Activated B cell treated with CpG ODN at 0.5 μM for 24 hours (primary cell): ENCODE results near the gene SERPINA1. TPM values are rescaled to one million over a fixed set of nuclear protein-coding genes. Genes with fewer than 3 reads are reported as not detected.

Experiments used
- ATAC-seq: fragments of 200-7000 bp; cut with Tn5 transposase; one replicate; pipeline ENCODE4 v1.10.0; 2021; ENCODE audit warnings: low read depth, mild to moderate bottlenecking, moderate library complexity
- CTCF ChIA-PET: fragments of 350-600 bp; sonication (Branson Sonifier 250); formaldehyde crosslinking; loops from one replicate; lab custom pipeline; 2021; ENCODE audit warnings: antibody characterized with exemption; lab: Charles Lee
- POLR2A ChIA-PET: fragments of 350-600 bp; sonication (Branson Sonifier 250); formaldehyde crosslinking; loops from one replicate; lab custom pipeline; 2021; ENCODE audit warnings: antibody characterized with exemption; lab: Charles Lee
- DNase-seq: peaks from one replicate; pipeline ENCODE4 v3.0.0; 2022
- H3K27ac Mint-ChIP-seq: one replicate; pipeline ENCODE4 v1.8.0; 2020; ENCODE audit warnings: mixed read lengths
- H3K27me3 Mint-ChIP-seq: one replicate; pipeline ENCODE4 v1.8.0; 2021; ENCODE audit warnings: mixed read lengths
- H3K36me3 Mint-ChIP-seq: one replicate; pipeline ENCODE4 v1.8.0; 2021; ENCODE audit warnings: low read depth, mixed read lengths
- H3K4me1 Mint-ChIP-seq: one replicate; pipeline ENCODE4 v1.8.0; 2021; ENCODE audit warnings: mixed read lengths
- H3K4me3 Mint-ChIP-seq: one replicate; pipeline ENCODE4 v1.8.0; 2020; ENCODE audit warnings: mild to moderate bottlenecking, mixed read lengths
- H3K9me3 Mint-ChIP-seq: one replicate; pipeline ENCODE4 v1.8.0; 2020; ENCODE audit warnings: mixed read lengths
- intact Hi-C: fragments of 100-400 bp; cut with micrococcal nuclease; formaldehyde crosslinking; loops from one replicate; pipeline ENCODE4 v1.15.1; 2024
- total RNA-seq: library from RNA; stranded (reverse); gene quantifications from 2 replicates; pipeline ENCODE4 v1.2.3, GENCODE V29; 2022
- TF ChIP-seq, protein P1 (sequence below): fragments of 200-600 bp; IDR thresholded peaks from one replicate; pipeline ENCODE4 v1.8.0; 2022; ENCODE audit warnings: antibody characterized with exemption, mild to moderate bottlenecking

Gene SERPINA1
- total RNA-seq, 1 donor from 2014 or later: 0.31 TPM

DNA sequence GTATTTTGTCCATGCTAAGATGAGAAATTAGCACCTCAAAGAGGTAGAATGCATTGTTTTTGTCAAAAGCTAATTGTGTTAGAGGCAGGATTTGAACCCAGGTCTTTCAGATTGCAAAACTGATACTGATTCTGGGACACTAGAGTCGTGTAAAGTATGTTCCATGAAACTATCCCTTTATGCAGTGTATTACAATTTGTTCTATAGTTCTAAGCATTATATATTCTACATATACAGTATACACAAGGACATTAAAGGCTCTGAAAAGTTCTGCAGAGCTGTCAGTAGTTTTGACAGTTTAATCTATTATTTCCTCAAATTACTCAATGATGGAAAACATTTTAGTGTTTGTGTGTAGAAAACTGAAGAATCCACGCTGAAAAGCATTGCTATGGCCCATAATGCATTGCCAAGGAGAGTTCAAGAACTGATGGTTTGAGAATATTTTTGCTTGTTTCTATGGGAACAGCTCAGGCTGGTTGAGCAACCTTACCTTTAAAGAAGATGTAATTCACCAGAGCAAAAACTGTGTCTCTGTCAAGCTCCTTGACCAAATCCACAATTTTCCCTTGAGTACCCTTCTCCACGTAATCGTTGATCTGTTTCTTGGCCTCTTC is 6.2 kb downstream of the SERPINA1 start:
- H3K9me3 Mint-ChIP-seq: no peaks in the 10 kb centered on the region
- CTCF ChIA-PET: no interaction called here
- H3K27me3 Mint-ChIP-seq: peaks cover 3% of the 10 kb centered on the region
- no peaks in the 10 kb centered on the region for H3K4me1 Mint-ChIP-seq
- H3K4me3 Mint-ChIP-seq: no peak overlapping the region
- ATAC-seq (no peak), DNase-seq (no peak)
- H3K36me3 Mint-ChIP-seq: no peaks in the 10 kb centered on the region
- intact Hi-C loops: no loop called here
- TF ChIP-seq, protein P1, sequence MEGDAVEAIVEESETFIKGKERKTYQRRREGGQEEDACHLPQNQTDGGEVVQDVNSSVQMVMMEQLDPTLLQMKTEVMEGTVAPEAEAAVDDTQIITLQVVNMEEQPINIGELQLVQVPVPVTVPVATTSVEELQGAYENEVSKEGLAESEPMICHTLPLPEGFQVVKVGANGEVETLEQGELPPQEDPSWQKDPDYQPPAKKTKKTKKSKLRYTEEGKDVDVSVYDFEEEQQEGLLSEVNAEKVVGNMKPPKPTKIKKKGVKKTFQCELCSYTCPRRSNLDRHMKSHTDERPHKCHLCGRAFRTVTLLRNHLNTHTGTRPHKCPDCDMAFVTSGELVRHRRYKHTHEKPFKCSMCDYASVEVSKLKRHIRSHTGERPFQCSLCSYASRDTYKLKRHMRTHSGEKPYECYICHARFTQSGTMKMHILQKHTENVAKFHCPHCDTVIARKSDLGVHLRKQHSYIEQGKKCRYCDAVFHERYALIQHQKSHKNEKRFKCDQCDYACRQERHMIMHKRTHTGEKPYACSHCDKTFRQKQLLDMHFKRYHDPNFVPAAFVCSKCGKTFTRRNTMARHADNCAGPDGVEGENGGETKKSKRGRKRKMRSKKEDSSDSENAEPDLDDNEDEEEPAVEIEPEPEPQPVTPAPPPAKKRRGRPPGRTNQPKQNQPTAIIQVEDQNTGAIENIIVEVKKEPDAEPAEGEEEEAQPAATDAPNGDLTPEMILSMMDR: no peak
- no peak overlapping the region for H3K27ac Mint-ChIP-seq
- POLR2A ChIA-PET: no interaction called here

- intact Hi-C loops: no loop called here
- POLR2A ChIA-PET: no interaction called here
- DNase-seq: no peak
- H3K27ac Mint-ChIP-seq: no peak overlapping the region
- peaks cover 3% of the 10 kb centered on the region for H3K27me3 Mint-ChIP-seq
- no peaks in the 10 kb centered on the region for H3K9me3 Mint-ChIP-seq
- H3K4me1 Mint-ChIP-seq: no peaks in the 10 kb centered on the region
- no peak for ATAC-seq
- H3K36me3 Mint-ChIP-seq: no peaks in the 10 kb centered on the region
- TF ChIP-seq, protein P1: no peak
- CTCF ChIA-PET: no interaction called here
- no peak overlapping the region for H3K4me3 Mint-ChIP-seq
Observed at GRCh38 chr14:94381149-94382030, 7.0 kb downstream of the SERPINA1 start.

GRCh38 chr14:94380225-94381148 is 7.9 kb downstream of the SERPINA1 start:
- ATAC-seq: no peak

GRCh38 chr14:94379291-94380224 is 8.8 kb downstream of the SERPINA1 start:
- no peaks in the 10 kb centered on the region for H3K4me1 Mint-ChIP-seq
- H3K36me3 Mint-ChIP-seq: no peaks in the 10 kb centered on the region
- no peaks in the 10 kb centered on the region for H3K9me3 Mint-ChIP-seq
- ChIA-PET CTCF (no interaction called here), POLR2A (no interaction called here)
- intact Hi-C loops: loop anchor here (2.0 kb wide), 1 partner anchor 15 kb away; no protein-coding TSS in a partner anchor
- no peak for DNase-seq
- no peak overlapping the region for H3K27ac Mint-ChIP-seq
- H3K27me3 Mint-ChIP-seq: peaks cover 3% of the 10 kb centered on the region
- TF ChIP-seq, protein P1: no peak
- H3K4me3 Mint-ChIP-seq: no peak overlapping the region
- ATAC-seq: no peak

More at GRCh38 chr14:94380225-94381148, 7.9 kb downstream of the SERPINA1 start:
- Mint-ChIP-seq H3K27ac (no peak overlapping the region), H3K36me3 (no peaks in the 10 kb centered on the region), H3K27me3 (peaks cover 3% of the 10 kb centered on the region), H3K9me3 (no peaks in the 10 kb centered on the region), H3K4me1 (no peaks in the 10 kb centered on the region), H3K4me3 (no peak overlapping the region)
- intact Hi-C loops: no loop called here
- TF ChIP-seq, protein P1: no peak
- DNase-seq: no peak
- CTCF ChIA-PET: no interaction called here
- POLR2A ChIA-PET: no interaction called here
